Prostate gland (tissue), 2 donors: Measurements from ENCODE around the gene KMT2C.

Experiments
- CTCF ChIP-seq, 4 experiments: fragments of 200-600 bp in 2 of 4; fragments of 450-650 bp in 2 of 4; sonication (generic) in 2 of 4; IDR thresholded peaks; 1 replicate in 3 of 4; 2 replicates in 1 of 4; pipeline ENCODE4 v1.5.1; 2016 to 2019; ENCODE audit warnings: antibody characterized with exemption in 4 of 4, mild to moderate bottlenecking in 2 of 4, moderate library complexity in 2 of 4
- POLR2A ChIP-seq: fragments of 450-650 bp; IDR thresholded peaks from one replicate; pipeline ENCODE4 v1.6.1; 2016; ENCODE audit warnings: antibody characterized with exemption, mild to moderate bottlenecking

GRCh38 chr7:152120210-152120609, 315.6 kb downstream of the KMT2C start:
- no peak for TF ChIP-seq POLR2A
- no peak for TF ChIP-seq CTCF (IDR thresholded peaks at IDR 0.05)
